OCI-LY3 (cell line): Measurements from ENCODE around the gene ACER2.
A peak's percentile ranks its signal among the peaks of the same experiment; 100 is the strongest.

Experiments
- H2AFZ ChIP-seq: fragments of 200-600, 300-600 bp; shearing (Covaris generic); 2 replicates; pipeline ENCODE4 v1.6.0; 2014; ENCODE audit warnings: antibody characterized with exemption, low read depth, low read length
- H3K27ac ChIP-seq: fragments of 200-600, 300-600 bp; sonication (generic); 2 replicates; pipeline ENCODE4 v1.5.1; 2014; ENCODE audit warnings: mild to moderate bottlenecking, low read length, moderate library complexity, mixed read lengths
- H3K27me3 ChIP-seq: fragments of 200-600, 300-600 bp; sonication (generic); 2 replicates; pipeline ENCODE4 v1.6.1; 2014; ENCODE audit warnings: low read depth, low read length, mixed read lengths
- H3K36me3 ChIP-seq: fragments of 200-600, 300-600 bp; sonication (generic); replicated peaks from 2 replicates; pipeline ENCODE3; 2014; ENCODE audit warnings: low read depth, low read length, mixed read lengths
- H3K4me1 ChIP-seq: fragments of 300-600, 200-600 bp; sonication (generic); 2 replicates; pipeline ENCODE4 v1.6.1; 2014; ENCODE audit warnings: low read length, mixed read lengths
- H3K4me2 ChIP-seq: fragments of 200-600, 300-600 bp; sonication (generic); 2 replicates; pipeline ENCODE4 v1.6.1; 2014; ENCODE audit warnings: low read length, mixed read lengths
- H3K4me3 ChIP-seq: fragments of 300-600, 200-600 bp; sonication (generic); 2 replicates; pipeline ENCODE4 v1.5.1; 2014; ENCODE audit warnings: antibody characterized with exemption, mild to moderate bottlenecking, low read length, moderate library complexity
- H3K79me2 ChIP-seq: fragments of 300-600, 200-600 bp; shearing (Covaris generic); 2 replicates; pipeline ENCODE4 v1.6.1; 2014; ENCODE audit warnings: mild to moderate bottlenecking, low read length, mixed read lengths
- H3K9ac ChIP-seq: fragments of 300-600, 200-600 bp; shearing (Covaris generic); 2 replicates; pipeline ENCODE4 v1.6.0; 2014; ENCODE audit warnings: mild to moderate bottlenecking, low read length, moderate library complexity
- H3K9me3 ChIP-seq: fragments of 200-600, 300-600 bp; shearing (Covaris generic); 2 replicates; pipeline ENCODE4 v1.6.1; 2014; ENCODE audit warnings: low read length, mixed read lengths; ENCODE audit not compliant: insufficient read depth
- H4K20me1 ChIP-seq: fragments of 200-600, 300-600 bp; sonication (generic); 2 replicates; pipeline ENCODE4 v1.6.1; 2016; ENCODE audit warnings: low read length, mixed read lengths; ENCODE audit not compliant: insufficient read depth
- CTCF ChIP-seq: fragments of 200-600, 300-600 bp; sonication (generic); IDR thresholded peaks from 2 replicates; pipeline ENCODE4 v1.5.1; 2014; ENCODE audit warnings: antibody characterized with exemption, low read length, low read depth
- EZH2phosphoT487 ChIP-seq: fragments of 200-600 bp; shearing (Covaris generic); IDR thresholded peaks from 2 replicates; pipeline ENCODE4 v1.6.1; 2018; ENCODE audit warnings: antibody characterized with exemption, mixed run types, low read depth

Gene ACER2

GRCh38 chr9:19470567-19470966 lies 61.8 kb downstream of the ACER2 start:
- Histone ChIP-seq H3K4me3 (no peak overlapping the region), H3K79me2 (no peaks in the 10 kb centered on the region), H3K27me3 (0 out of 2 replicates have a peak, but pooled peaks cover 8% of the 10 kb centered on the region), H3K36me3 (no peaks in the 10 kb centered on the region), H3K4me2 (no peak overlapping the region), H3K4me1 (peaks cover 11% of the 10 kb centered on the region), H3K9ac (no peak overlapping the region), H3K27ac (no peak overlapping the region), H2AFZ (no peak overlapping the region), H4K20me1 (no peaks in the 10 kb centered on the region), H3K9me3 (no peaks in the 10 kb centered on the region)
- TF ChIP-seq CTCF (no peak), EZH2phosphoT487 (no peak)

DNA sequence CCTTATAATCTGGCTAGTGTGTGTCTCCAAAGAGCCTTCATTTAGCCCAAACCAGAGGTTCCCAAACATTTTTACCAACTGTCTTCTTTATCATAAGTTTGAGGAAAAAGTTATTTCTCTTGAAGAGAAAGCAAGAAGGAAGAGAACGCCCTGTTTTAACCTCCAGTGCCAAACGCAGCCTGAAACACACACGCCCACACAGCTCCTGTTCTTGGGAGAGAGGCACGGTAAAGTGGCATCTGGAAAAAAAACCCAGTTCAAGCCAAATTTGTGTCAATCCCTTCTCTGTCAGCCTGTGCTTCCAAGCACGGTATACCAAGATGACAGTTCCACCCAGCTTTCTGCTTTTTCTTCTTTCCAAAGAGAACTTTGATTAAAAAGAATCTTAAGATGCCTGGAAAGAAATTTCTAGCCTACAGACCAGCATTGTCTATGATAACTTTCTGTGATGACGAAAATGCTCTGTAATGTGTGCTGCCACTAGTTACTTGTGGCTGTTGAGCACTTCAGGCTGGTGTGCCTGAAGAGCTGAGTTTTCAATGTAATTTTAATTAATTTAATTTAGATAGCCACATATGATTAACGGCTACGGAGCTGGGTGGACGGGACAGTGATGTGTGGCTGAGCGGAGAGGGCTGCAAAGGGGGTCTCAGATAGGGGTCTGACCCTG lies 62.3 kb downstream of the ACER2 start:
- no peak overlapping the region for H3K9ac ChIP-seq
- no peaks in the 10 kb centered on the region for H3K36me3 ChIP-seq
- no peak overlapping the region for H3K4me3 ChIP-seq
- TF ChIP-seq EZH2phosphoT487 (no peak), CTCF (no peak)
- H3K4me2 ChIP-seq = no peak overlapping the region
- no peak overlapping the region for H2AFZ ChIP-seq
- 0 out of 2 replicates have a peak, but pooled peaks cover 8% of the 10 kb centered on the region for H3K27me3 ChIP-seq
- H3K9me3 ChIP-seq = no peaks in the 10 kb centered on the region
- H3K4me1 ChIP-seq = peaks cover 11% of the 10 kb centered on the region
- no peaks in the 10 kb centered on the region for H4K20me1 ChIP-seq
- no peaks in the 10 kb centered on the region for H3K79me2 ChIP-seq
- no peak overlapping the region for H3K27ac ChIP-seq

GRCh38 chr9:19471737-19472648 lies 63.2 kb downstream of the ACER2 start:
- Histone ChIP-seq H3K9ac (peak overlapping the region; percentile 37; the same call in 1 of the 2 replicates), H3K4me3 (peak overlapping the region; percentile 74), H2AFZ (peak overlapping the region; percentile 81), H3K27me3 (0 out of 2 replicates have a peak, but pooled peaks cover 8% of the 10 kb centered on the region), H3K79me2 (no peaks in the 10 kb centered on the region), H3K36me3 (no peaks in the 10 kb centered on the region), H4K20me1 (no peaks in the 10 kb centered on the region), H3K4me2 (peak overlapping the region; percentile 95), H3K4me1 (peaks cover 11% of the 10 kb centered on the region), H3K27ac (no peak overlapping the region), H3K9me3 (no peaks in the 10 kb centered on the region)
- TF ChIP-seq CTCF (peak; percentile 85), EZH2phosphoT487 (no peak)

DNA sequence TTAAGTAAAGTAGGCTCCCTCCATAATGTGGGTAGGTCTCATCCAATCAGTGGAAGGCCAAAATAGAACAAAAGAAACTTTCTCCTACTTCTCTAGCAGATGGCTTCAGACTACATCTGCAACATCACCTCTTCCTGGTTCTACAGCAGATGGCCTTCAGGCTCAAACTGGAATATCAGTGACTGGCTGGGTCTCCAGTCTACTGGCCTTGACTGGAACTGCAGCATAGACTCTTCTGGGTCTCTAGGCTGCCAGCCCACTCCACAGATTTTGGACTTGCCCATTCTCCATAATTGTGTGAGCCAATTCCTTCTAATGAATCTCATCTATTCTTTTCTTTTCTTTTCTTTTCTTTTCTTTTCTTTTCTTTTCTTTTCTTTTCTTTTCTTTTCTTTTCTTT lies 64.8 kb downstream of the ACER2 start:
- Histone ChIP-seq H3K9me3 (no peaks in the 10 kb centered on the region), H3K27ac (no peak overlapping the region), H3K79me2 (no peaks in the 10 kb centered on the region)

More for the DNA sequence above, 64.8 kb downstream of the ACER2 start:
- H2AFZ ChIP-seq = no peak overlapping the region
- H3K4me3 ChIP-seq = no peak overlapping the region
- no peak overlapping the region for H3K4me2 ChIP-seq
- H3K9ac ChIP-seq = no peak overlapping the region
- H4K20me1 ChIP-seq = no peaks in the 10 kb centered on the region
- TF ChIP-seq EZH2phosphoT487 = no peak
- TF ChIP-seq CTCF = no peak
- H3K4me1 ChIP-seq = peaks cover 11% of the 10 kb centered on the region
- no peaks in the 10 kb centered on the region for H3K36me3 ChIP-seq
- H3K27me3 ChIP-seq = 0 out of 2 replicates have a peak, but pooled peaks cover 8% of the 10 kb centered on the region
